Liver (tissue), 3 donors: ENCODE data around the gene PDCD1.

ENCODE experiments used
- EGR1 ChIP-seq, 2 donors: IDR thresholded peaks; 2 replicates each; pipeline ENCODE4 v1.6.1; 2016 to 2018; ENCODE audit warnings: antibody characterized with exemption in 2 of 2, low read depth in 2 of 2
- RAD21 ChIP-seq, 2 donors: IDR thresholded peaks; 2 replicates each; pipeline ENCODE4 v1.6.1; 2016; ENCODE audit warnings: antibody characterized with exemption in 2 of 2, mild to moderate bottlenecking in 2 of 2
- YY1 ChIP-seq: IDR thresholded peaks from 2 replicates; pipeline ENCODE4 v1.6.1; 2016; ENCODE audit warnings: antibody characterized with exemption, mild to moderate bottlenecking
- TF ChIP-seq, protein P1 (sequence below): fragments of 150-350 bp; IDR thresholded peaks from 2 replicates; pipeline ENCODE4 v1.5.1; 2017; ENCODE audit warnings: improper control_type of control experiment, low read depth, low read length; ENCODE audit not compliant: missing input control
- TF ChIP-seq, protein P2 (sequence below): IDR thresholded peaks from 2 replicates; pipeline ENCODE4 v1.6.1; 2016; ENCODE audit warnings: antibody characterized with exemption
- TF ChIP-seq, protein P3 (sequence below): IDR thresholded peaks from 2 replicates; pipeline ENCODE4 v1.6.1; 2016; ENCODE audit warnings: antibody characterized with exemption
- TF ChIP-seq, protein P4 (sequence below): IDR thresholded peaks from 2 replicates; pipeline ENCODE4 v1.6.1; 2016; ENCODE audit warnings: antibody characterized with exemption, mild to moderate bottlenecking
- donor health status: healthy.
- donor health status: healthy.

DNA sequence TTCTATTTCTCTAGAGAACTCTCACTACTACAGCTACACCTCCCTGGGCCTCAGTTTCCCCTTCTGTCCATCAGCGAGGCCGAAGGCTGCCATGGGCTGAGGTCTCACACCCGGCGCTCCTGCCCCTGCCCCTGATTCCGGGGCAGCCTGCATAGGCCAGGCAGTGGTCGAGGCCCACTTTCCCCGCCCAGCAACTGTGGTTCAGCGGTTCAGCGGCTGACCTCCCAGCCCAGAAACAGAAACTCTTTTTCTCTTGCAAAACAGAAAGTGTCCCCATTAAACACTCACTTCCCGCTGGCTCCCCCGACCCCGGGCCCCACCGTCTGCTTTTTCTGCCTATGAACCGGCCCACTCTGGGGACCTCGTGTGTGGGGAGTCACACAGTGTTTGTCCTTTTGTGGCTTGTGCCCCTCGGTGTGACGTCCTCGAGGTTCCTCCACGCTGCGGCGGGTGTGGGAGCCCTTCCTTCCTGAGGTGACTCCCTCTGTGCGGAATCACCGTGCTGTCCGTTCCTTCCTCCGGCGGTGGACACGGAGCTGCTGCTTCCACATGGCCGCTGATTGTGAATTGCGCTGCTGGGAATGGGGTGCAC lies 16.0 kb downstream of the PDCD1 start:
- TF ChIP-seq, protein P1, sequence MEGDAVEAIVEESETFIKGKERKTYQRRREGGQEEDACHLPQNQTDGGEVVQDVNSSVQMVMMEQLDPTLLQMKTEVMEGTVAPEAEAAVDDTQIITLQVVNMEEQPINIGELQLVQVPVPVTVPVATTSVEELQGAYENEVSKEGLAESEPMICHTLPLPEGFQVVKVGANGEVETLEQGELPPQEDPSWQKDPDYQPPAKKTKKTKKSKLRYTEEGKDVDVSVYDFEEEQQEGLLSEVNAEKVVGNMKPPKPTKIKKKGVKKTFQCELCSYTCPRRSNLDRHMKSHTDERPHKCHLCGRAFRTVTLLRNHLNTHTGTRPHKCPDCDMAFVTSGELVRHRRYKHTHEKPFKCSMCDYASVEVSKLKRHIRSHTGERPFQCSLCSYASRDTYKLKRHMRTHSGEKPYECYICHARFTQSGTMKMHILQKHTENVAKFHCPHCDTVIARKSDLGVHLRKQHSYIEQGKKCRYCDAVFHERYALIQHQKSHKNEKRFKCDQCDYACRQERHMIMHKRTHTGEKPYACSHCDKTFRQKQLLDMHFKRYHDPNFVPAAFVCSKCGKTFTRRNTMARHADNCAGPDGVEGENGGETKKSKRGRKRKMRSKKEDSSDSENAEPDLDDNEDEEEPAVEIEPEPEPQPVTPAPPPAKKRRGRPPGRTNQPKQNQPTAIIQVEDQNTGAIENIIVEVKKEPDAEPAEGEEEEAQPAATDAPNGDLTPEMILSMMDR: no peak
- TF ChIP-seq, protein P2, sequence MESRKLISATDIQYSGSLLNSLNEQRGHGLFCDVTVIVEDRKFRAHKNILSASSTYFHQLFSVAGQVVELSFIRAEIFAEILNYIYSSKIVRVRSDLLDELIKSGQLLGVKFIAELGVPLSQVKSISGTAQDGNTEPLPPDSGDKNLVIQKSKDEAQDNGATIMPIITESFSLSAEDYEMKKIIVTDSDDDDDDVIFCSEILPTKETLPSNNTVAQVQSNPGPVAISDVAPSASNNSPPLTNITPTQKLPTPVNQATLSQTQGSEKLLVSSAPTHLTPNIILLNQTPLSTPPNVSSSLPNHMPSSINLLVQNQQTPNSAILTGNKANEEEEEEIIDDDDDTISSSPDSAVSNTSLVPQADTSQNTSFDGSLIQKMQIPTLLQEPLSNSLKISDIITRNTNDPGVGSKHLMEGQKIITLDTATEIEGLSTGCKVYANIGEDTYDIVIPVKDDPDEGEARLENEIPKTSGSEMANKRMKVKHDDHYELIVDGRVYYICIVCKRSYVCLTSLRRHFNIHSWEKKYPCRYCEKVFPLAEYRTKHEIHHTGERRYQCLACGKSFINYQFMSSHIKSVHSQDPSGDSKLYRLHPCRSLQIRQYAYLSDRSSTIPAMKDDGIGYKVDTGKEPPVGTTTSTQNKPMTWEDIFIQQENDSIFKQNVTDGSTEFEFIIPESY: no peak
- TF ChIP-seq EGR1 (IDR thresholded peaks at IDR 0.05; ENCODE audit: low read depth in 2 of 2) (no peak), RAD21 (IDR thresholded peaks at IDR 0.05) (no peak), YY1 (no peak)
- TF ChIP-seq, protein P3, sequence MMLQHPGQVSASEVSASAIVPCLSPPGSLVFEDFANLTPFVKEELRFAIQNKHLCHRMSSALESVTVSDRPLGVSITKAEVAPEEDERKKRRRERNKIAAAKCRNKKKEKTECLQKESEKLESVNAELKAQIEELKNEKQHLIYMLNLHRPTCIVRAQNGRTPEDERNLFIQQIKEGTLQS: no peak
- TF ChIP-seq, protein P4, sequence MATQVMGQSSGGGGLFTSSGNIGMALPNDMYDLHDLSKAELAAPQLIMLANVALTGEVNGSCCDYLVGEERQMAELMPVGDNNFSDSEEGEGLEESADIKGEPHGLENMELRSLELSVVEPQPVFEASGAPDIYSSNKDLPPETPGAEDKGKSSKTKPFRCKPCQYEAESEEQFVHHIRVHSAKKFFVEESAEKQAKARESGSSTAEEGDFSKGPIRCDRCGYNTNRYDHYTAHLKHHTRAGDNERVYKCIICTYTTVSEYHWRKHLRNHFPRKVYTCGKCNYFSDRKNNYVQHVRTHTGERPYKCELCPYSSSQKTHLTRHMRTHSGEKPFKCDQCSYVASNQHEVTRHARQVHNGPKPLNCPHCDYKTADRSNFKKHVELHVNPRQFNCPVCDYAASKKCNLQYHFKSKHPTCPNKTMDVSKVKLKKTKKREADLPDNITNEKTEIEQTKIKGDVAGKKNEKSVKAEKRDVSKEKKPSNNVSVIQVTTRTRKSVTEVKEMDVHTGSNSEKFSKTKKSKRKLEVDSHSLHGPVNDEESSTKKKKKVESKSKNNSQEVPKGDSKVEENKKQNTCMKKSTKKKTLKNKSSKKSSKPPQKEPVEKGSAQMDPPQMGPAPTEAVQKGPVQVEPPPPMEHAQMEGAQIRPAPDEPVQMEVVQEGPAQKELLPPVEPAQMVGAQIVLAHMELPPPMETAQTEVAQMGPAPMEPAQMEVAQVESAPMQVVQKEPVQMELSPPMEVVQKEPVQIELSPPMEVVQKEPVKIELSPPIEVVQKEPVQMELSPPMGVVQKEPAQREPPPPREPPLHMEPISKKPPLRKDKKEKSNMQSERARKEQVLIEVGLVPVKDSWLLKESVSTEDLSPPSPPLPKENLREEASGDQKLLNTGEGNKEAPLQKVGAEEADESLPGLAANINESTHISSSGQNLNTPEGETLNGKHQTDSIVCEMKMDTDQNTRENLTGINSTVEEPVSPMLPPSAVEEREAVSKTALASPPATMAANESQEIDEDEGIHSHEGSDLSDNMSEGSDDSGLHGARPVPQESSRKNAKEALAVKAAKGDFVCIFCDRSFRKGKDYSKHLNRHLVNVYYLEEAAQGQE: no peak
